Stomach (tissue), 9 donors: ENCODE results near the gene OR10A3. TPM values are rescaled to one million over a fixed set of nuclear protein-coding genes. Genes with fewer than 3 reads are reported as not detected.
A peak's percentile ranks its signal among the peaks of the same experiment; 100 is the strongest.

ENCODE experiments used
- DNase-seq, 2 donors: peaks; one replicate each; pipeline versions ENCODE4 v3.0.0 to v3.0.0-alpha.2; 2013 to 2019
- H3K27ac ChIP-seq, 5 donors: fragments of 200-600 bp in 4 of 5; sonication (generic) in 4 of 5; one replicate each; pipeline ENCODE4 v1.5.1; 2013 to 2019; ENCODE audit warnings: mild to moderate bottlenecking in 1 of 5, moderate library complexity in 1 of 5
- H3K27me3 ChIP-seq, 3 donors: fragments of 200-600 bp; sonication (generic); one replicate each; pipeline ENCODE4 v1.5.1; 2017 to 2019; ENCODE audit warnings: mixed run types in 1 of 3
- H3K36me3 ChIP-seq, 4 donors: fragments of 200-600 bp; sonication (generic); 1 replicate in 3 of 4; 2 replicates in 1 of 4; pipeline ENCODE4 v1.5.1; 2016 to 2019
- H3K4me1 ChIP-seq, 4 donors: fragments of 200-600 bp; sonication (generic); one replicate each; pipeline ENCODE4 v1.5.1; 2016 to 2019
- H3K4me3 ChIP-seq, 4 donors: fragments of 200-600 bp; sonication (generic) in 3 of 4; one replicate each; pipeline ENCODE4 v1.5.1; 2016 to 2019; ENCODE audit warnings: mild to moderate bottlenecking in 1 of 4
- H3K9me3 ChIP-seq, 4 donors: fragments of 200-600 bp; sonication (generic); one replicate each; pipeline ENCODE4 v1.5.1; 2016 to 2019
- CTCF ChIP-seq, 7 experiments: fragments of 450-650 bp in 4 of 7; fragments of 200-600 bp in 3 of 7; sonication (generic) in 3 of 7; IDR thresholded peaks; one replicate each; pipeline ENCODE4 v1.5.1; 2016 to 2019; ENCODE audit warnings: antibody characterized with exemption in 7 of 7, control low read depth in 2 of 7, mild to moderate bottlenecking in 1 of 7
- EP300 ChIP-seq: sonication (generic); formaldehyde crosslinking; IDR thresholded peaks from one replicate; pipeline ENCODE4 v1.6.1; 2017; ENCODE audit warnings: antibody characterized with exemption
- POLR2A ChIP-seq, 4 donors: fragments of 450-650 bp; IDR thresholded peaks; one replicate each; pipeline ENCODE4 v1.6.1; 2016; ENCODE audit warnings: antibody characterized with exemption in 4 of 4, control low read depth in 2 of 4, mild to moderate bottlenecking in 1 of 4, moderate library complexity in 1 of 4
- POLR2AphosphoS5 ChIP-seq, 3 donors: sonication (generic); formaldehyde crosslinking; IDR thresholded peaks; one replicate each; pipeline ENCODE4 v1.6.1; 2016; ENCODE audit warnings: antibody characterized with exemption in 3 of 3
- WGBS, 5 donors: extraction: QIAGEN DNeasy Blood & Tissue Kit in 3 of 5; methylation state at CpG; one replicate each; pipeline versions ENCODE4 v1.1.5 to v1.1.7; 2013 to 2018; 5-methylcytosine and 5-hydroxymethylcytosine counted together
- intact Hi-C: fragments of 100-400 bp; cut with DNase I; formaldehyde crosslinking; loops from one replicate; pipeline ENCODE4 v1.15.1; 2023; ENCODE audit warnings: low total_unique reads
- polyA plus RNA-seq, 3 donors: library from polyadenylated mRNA; stranded (reverse); fragments of 200-250 nt; gene quantifications; one replicate each; pipeline ENCODE4 v1.2.3, GENCODE V29; 2013
- total RNA-seq, 5 donors: library from RNA; depleted of rRNA; stranded (reverse); fragments of >200 nt; gene quantifications; one replicate each; pipeline versions ENCODE4 v1.1.0 to v1.2.3, GENCODE V29; 2014 to 2016
- donor health status: healthy with polysubstance abuse.
- donor health status: Bipolar disorder and iron deficiency.
- donor health status: healthy.

OR10A3 gene
- total and polyA plus RNA-seq, 8 donors, result not detected

GRCh38 chr11:7907121-7907520, 34.4 kb downstream of the OR10A3 start:
- intact Hi-C loops, result no loop called here
- Histone ChIP-seq H3K4me3 (no peak overlapping the region), H3K36me3 (no peaks in the 10 kb centered on the region), H3K27me3 (no peaks in the 10 kb centered on the region), H3K4me1 (peaks cover 0 to 21% (median 11%) of the 10 kb centered on the region in 4 donors), H3K9me3 (no peaks in the 10 kb centered on the region), H3K27ac (peak overlapping the region in 1 of 5 donors; percentile 50)
- DNase-seq, result no peak
- TF ChIP-seq POLR2A (IDR thresholded peaks at IDR 0.05), result no peak
- no peak for TF ChIP-seq POLR2AphosphoS5 (IDR thresholded peaks at IDR 0.05)
- TF ChIP-seq EP300, result no peak
- no peak for TF ChIP-seq CTCF (IDR thresholded peaks at IDR 0.05)
- WGBS, 5 donors, result 39 to 55% (median 44%) methylated on average over 3 of the region's 3 CpGs

GRCh38 chr11:7906481-7906880, 35.0 kb downstream of the OR10A3 start:
- H3K36me3 ChIP-seq, result no peaks in the 10 kb centered on the region
- H3K4me1 ChIP-seq, result peaks cover 0 to 21% (median 11%) of the 10 kb centered on the region in 4 donors
- no peaks in the 10 kb centered on the region for H3K9me3 ChIP-seq
- TF ChIP-seq EP300 (no peak), POLR2AphosphoS5 (IDR thresholded peaks at IDR 0.05) (no peak), POLR2A (IDR thresholded peaks at IDR 0.05) (no peak), CTCF (IDR thresholded peaks at IDR 0.05) (no peak)
- intact Hi-C loops, result no loop called here
- peak overlapping the region in 4 of 5 donors; percentile 36 to 52 (median 48) for H3K27ac ChIP-seq
- no peak overlapping the region for H3K4me3 ChIP-seq
- DNase-seq, result no peak
- 8 to 19% (median 13%) methylated on average over 4 of the region's 4 CpGs for WGBS, 5 donors
- no peaks in the 10 kb centered on the region for H3K27me3 ChIP-seq

GRCh38 chr11:7905961-7906429, 35.5 kb downstream of the OR10A3 start:
- H3K4me3 ChIP-seq, result no peak overlapping the region
- no peaks in the 10 kb centered on the region for H3K9me3 ChIP-seq
- H3K27ac ChIP-seq, result peak overlapping the region; percentile 36 to 66 (median 50)

GRCh38 chr11:7905549-7905948, 36.0 kb downstream of the OR10A3 start:
- TF ChIP-seq POLR2A (IDR thresholded peaks at IDR 0.05) (no peak), EP300 (no peak), POLR2AphosphoS5 (IDR thresholded peaks at IDR 0.05) (no peak)
- Histone ChIP-seq H3K4me1 (peaks cover 0 to 21% (median 11%) of the 10 kb centered on the region in 4 donors), H3K27me3 (no peaks in the 10 kb centered on the region), H3K36me3 (no peaks in the 10 kb centered on the region), H3K27ac (peak overlapping the region; percentile 36 to 66 (median 50)), H3K9me3 (no peaks in the 10 kb centered on the region), H3K4me3 (peak overlapping the region in 1 of 4 donors; percentile 5)
- 45 to 67% (median 47%) methylated on average over 9 of the region's 9 CpGs for WGBS, 5 donors
- no peak for DNase-seq
- intact Hi-C loops, result no loop called here

More at GRCh38 chr11:7905961-7906429, 35.5 kb downstream of the OR10A3 start:
- WGBS, 5 donors, result 12 to 33% (median 20%) methylated on average over 3 of the region's 3 CpGs
- Histone ChIP-seq H3K27me3 (no peaks in the 10 kb centered on the region), H3K36me3 (no peaks in the 10 kb centered on the region), H3K4me1 (peaks cover 0 to 21% (median 11%) of the 10 kb centered on the region in 4 donors)
- peak; percentile 40 to 54 for DNase-seq
- intact Hi-C loops, result no loop called here
- TF ChIP-seq POLR2AphosphoS5 (IDR thresholded peaks at IDR 0.05) (no peak), EP300 (no peak), POLR2A (IDR thresholded peaks at IDR 0.05) (no peak), CTCF (IDR thresholded peaks at IDR 0.05) (no peak)

- TF ChIP-seq POLR2AphosphoS5 (IDR thresholded peaks at IDR 0.05) (no peak), CTCF (IDR thresholded peaks at IDR 0.05) (peak in 1 of 7 experiments; percentile 24), EP300 (no peak)
- no peaks in the 10 kb centered on the region for H3K27me3 ChIP-seq
- no peaks in the 10 kb centered on the region for H3K36me3 ChIP-seq
- intact Hi-C loops, result no loop called here
- peak overlapping the region; percentile 36 to 66 (median 50) for H3K27ac ChIP-seq
- H3K9me3 ChIP-seq, result no peaks in the 10 kb centered on the region
- no peak overlapping the region for H3K4me3 ChIP-seq
- no peak for DNase-seq
- WGBS, 5 donors, result 38 to 56% (median 47%) methylated on average over 3 of the region's 3 CpGs
- peaks cover 0 to 21% (median 11%) of the 10 kb centered on the region in 4 donors for H3K4me1 ChIP-seq
Observed at GRCh38 chr11:7904917-7905316, 36.6 kb downstream of the OR10A3 start.
